SJCRH30 (cell line): ENCODE results near the gene SLC30A2. TPM values are rescaled to one million over a fixed set of nuclear protein-coding genes. Genes with fewer than 3 reads are reported as not detected.

Source experiments
- DNase-seq, 2 experiments: peaks; one replicate each; pipeline ENCODE4 v3.0.0-alpha.2; 2015 to 2020
- H3K27ac ChIP-seq: fragments of 250-450 bp; sonication (Bioruptor Pico); 2 replicates; pipeline ENCODE4 v1.5.1; 2020; ENCODE audit warnings: mild to moderate bottlenecking, moderate library complexity
- H3K27me3 ChIP-seq: fragments of 250-450 bp; sonication (Bioruptor Pico); 2 replicates; pipeline ENCODE4 v1.5.1; 2020; ENCODE audit warnings: mild to moderate bottlenecking, moderate library complexity
- H3K36me3 ChIP-seq: fragments of 250-450 bp; sonication (Bioruptor Pico); 2 replicates; pipeline ENCODE4 v1.5.1; 2020; ENCODE audit warnings: mild to moderate bottlenecking, moderate library complexity
- H3K4me1 ChIP-seq: fragments of 250-450 bp; sonication (Bioruptor Pico); 2 replicates; pipeline ENCODE4 v1.5.1; 2020; ENCODE audit warnings: mild to moderate bottlenecking, moderate library complexity
- H3K4me3 ChIP-seq: fragments of 250-450 bp; sonication (Bioruptor Pico); 2 replicates; pipeline ENCODE4 v1.5.1; 2020; ENCODE audit warnings: mild to moderate bottlenecking, moderate library complexity
- H3K9me3 ChIP-seq: fragments of 250-450 bp; sonication (Bioruptor Pico); replicated peaks from 2 replicates; pipeline ENCODE4 v1.5.1; 2020; ENCODE audit warnings: mild to moderate bottlenecking, moderate library complexity
- total RNA-seq: library from RNA; depleted of rRNA; stranded (reverse); fragments of >200 nt; shearing (Covaris generic); gene quantifications from 2 replicates; pipeline ENCODE4 v1.2.3, GENCODE V29; 2014; rRNA removed

SLC30A2 gene
- total RNA-seq, 1 experiment from 2014 or later, result 0.26 TPM

DNA sequence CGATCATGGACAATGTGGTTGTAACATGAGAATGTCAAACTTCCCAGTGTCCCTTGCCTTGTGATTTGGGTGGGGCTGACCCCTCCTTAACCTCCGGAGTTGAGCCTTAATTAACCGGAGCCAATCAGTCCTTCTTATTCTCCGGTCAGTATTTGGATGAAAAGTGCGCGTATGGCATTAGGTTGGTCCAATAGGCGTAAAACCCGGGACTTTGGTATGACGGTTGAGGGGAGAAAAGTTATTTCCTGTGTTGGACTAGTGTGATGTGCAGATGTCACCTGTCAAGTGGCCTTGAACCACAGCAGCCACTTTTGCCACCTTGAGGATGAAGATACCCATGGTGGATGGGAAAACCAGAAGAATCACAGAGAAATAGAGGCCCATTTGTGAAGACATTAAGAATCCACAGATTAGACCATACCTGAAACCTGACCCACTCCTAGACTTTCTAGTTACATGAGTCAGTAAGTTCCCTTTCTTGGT lies 53.2 kb downstream of the SLC30A2 start:
- H3K36me3 ChIP-seq, result no peaks in the 10 kb centered on the region
- H3K4me1 ChIP-seq, result peaks cover 39% of the 10 kb centered on the region
- no peak overlapping the region for H3K4me3 ChIP-seq
- no peaks in the 10 kb centered on the region for H3K27me3 ChIP-seq
- peak in 1 of 2 experiments; percentile 48 for DNase-seq
- H3K9me3 ChIP-seq, result no peaks in the 10 kb centered on the region
- H3K27ac ChIP-seq, result peak overlapping the region; percentile 8

DNA sequence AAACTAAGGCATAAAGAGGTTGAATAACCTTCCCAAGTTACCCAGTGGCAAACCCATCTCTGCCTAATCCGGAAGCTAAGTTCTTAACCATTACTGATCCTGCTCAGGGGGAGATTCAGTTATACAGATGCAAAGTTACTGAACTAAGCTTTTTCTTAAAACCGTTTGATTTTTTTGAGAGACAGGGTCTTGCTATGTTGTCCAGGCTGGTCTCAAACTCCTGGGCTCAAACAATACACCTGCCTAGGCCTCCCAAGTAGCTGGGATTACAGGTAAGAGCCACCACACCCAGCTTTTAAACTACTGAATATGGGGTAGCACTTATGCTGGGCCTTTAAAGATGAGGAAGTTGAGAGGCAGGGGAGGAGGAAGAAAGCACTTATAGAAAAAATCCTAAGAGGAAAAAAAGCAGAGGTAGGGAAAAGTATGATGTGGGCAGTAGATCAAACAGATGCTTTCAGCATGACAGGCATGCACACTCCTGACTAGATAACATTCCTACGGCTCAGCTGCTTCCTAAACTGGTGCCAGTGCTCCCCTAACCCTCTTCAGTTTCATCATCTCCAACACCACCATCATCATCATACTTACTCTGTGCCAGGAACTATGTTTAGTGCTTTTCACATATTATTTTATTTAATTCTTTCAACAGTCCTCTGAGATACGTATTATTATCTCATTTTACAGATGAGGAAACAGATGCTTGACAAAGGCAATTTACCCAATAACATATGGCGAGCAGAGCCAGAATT lies 53.8 kb downstream of the SLC30A2 start:
- Histone ChIP-seq H3K4me1 (peaks cover 37% of the 10 kb centered on the region), H3K27ac (peak overlapping the region; percentile 8), H3K27me3 (no peaks in the 10 kb centered on the region), H3K36me3 (no peaks in the 10 kb centered on the region), H3K9me3 (no peaks in the 10 kb centered on the region), H3K4me3 (no peak overlapping the region)
- peak in 1 of 2 experiments; percentile 28 for DNase-seq

DNA sequence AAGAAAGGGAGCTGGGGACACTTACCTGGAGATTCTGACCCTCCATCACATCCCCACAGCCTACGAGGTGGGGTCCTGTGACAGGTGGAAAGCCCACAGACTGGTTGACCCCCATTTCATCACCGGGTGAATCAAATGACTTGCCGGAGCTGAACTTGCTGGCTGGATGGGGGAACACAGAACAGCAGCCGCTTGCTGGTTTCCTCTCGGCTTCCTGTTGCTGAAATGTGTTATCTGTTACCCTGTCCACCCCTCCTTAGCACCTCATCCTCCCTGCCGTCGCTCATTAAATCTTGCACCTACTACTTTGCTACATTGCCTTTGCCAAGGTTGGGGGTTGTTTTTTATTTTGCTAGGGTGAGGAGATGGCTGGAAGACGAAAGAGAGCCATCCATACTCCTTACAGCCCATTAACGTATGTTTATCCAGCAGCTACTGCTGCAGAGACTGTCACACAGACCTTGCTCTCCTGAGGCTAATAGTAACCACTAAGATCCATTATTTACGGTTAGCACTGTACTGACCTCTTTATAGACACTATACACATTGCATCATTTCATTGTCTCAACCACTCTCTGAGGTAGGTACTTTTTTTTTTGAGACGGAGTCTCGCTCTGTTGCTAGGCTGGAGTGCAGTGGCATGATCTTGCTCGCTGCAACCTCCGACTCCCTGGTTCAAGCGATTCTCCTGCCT lies 55.1 kb downstream of the SLC30A2 start:
- Histone ChIP-seq H3K4me1 (peaks cover 31% of the 10 kb centered on the region), H3K36me3 (no peaks in the 10 kb centered on the region), H3K9me3 (no peaks in the 10 kb centered on the region), H3K27ac (0 out of 2 replicates have a peak overlapping the region, but pooled peaks have one; percentile 15), H3K4me3 (no peak overlapping the region), H3K27me3 (no peaks in the 10 kb centered on the region)
- DNase-seq, result peak in 1 of 2 experiments; percentile 44

DNA sequence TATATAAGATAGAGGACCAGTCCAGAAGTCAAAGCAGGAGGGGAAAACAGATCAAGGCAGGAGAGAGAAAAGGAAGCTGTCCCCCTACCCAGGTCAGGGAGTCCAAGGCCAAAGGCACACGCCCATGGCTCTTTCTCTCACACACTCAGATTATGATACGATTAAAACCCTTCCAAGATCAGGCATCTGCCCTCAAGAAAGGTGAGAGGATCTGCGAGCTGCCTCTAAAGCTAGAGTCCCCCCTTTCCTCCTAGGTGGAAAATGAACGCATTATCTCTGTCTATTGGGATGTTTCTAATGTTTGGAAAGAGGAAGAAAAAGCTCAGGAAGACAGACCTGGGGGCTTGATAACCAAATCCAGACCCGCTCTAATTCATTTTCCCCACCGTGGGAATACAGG lies 55.7 kb downstream of the SLC30A2 start:
- Histone ChIP-seq H3K36me3 (no peaks in the 10 kb centered on the region), H3K27ac (no peak overlapping the region), H3K4me3 (no peak overlapping the region)

DNA sequence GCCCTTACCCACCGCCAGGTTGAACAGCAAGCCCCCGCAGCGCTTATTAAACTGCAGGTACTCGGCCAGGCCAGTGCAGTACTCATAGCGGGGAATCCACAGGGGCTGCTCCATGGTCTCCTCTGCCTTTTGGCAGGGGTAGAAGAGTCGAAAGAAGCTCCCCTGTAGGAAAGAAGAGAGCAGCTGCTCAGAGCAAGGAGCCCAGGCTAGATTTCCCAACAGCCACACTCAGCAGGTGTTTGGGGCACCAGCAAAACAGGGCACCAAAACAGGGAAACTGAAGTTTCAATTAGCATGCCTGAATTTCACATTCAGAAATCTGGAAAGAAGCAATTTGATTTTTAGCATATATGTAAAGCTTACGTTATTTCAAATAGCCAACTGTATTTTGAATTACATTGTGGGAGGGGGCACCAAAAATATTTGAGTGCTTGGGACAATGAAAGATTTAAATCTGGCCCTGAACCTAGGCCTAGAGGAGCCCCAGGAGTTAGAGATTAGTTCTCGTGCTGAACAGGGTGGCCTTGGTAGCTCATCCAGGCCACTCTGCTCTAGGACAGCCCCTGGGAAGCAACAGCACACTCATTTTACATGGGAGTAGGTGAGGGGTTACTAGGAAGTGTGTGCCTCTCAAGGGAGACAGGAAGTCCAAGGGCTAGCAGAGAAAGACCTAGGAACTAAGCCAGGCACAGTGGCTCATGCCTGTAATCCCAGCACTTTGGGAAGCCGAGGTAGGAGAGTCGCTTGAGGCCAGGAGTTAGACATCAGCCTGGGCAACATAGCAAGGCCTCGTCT lies 56.3 kb downstream of the SLC30A2 start:
- Histone ChIP-seq H3K4me3 (no peak overlapping the region), H3K9me3 (no peaks in the 10 kb centered on the region), H3K27me3 (no peaks in the 10 kb centered on the region), H3K27ac (no peak overlapping the region), H3K4me1 (peaks cover 31% of the 10 kb centered on the region), H3K36me3 (no peaks in the 10 kb centered on the region)
- peak in 1 of 2 experiments; percentile 58 for DNase-seq

More for the DNA sequence above, 55.7 kb downstream of the SLC30A2 start:
- no peak for DNase-seq
- Histone ChIP-seq H3K4me1 (peaks cover 31% of the 10 kb centered on the region), H3K27me3 (no peaks in the 10 kb centered on the region), H3K9me3 (no peaks in the 10 kb centered on the region)

DNA sequence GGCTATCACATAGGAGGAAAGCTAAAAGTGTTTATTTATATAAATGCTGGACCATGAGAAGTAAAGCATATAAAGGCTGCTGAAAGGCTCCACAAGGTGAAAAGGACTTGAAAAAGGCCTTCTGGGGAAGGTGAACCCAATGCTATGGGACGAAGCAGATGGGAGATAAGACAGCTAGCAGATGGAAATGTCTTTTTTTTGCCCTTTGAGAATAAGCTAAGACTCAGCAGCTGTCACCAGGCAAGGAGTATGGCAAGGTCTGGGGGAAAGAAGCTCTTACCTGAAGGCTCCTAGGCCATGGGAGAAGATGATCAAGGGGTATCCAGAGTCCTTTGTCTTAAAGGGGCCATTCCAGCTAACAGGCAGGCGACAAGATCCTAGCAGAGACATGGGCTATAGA lies 58.0 kb downstream of the SLC30A2 start:
- Histone ChIP-seq H3K4me1 (peaks cover 22% of the 10 kb centered on the region), H3K27ac (no peak overlapping the region), H3K36me3 (no peaks in the 10 kb centered on the region), H3K27me3 (no peaks in the 10 kb centered on the region), H3K9me3 (no peaks in the 10 kb centered on the region), H3K4me3 (no peak overlapping the region)
- DNase-seq, result no peak

Other genes starting within 250 kb of the SLC30A2 start
- 63.1 and 64.3 TPM in 2 replicates for gene SELENON, start 245.9 kb downstream of the SLC30A2 start, total RNA-seq
- 47.9 and 49.9 TPM in 2 replicates for gene MTFR1L, start 226.2 kb downstream of the SLC30A2 start, total RNA-seq
- 28.9 and 34.3 TPM in 2 replicates for gene AUNIP, start 186.7 kb downstream of the SLC30A2 start, total RNA-seq
- 2.1 and 2.4 TPM in 2 replicates for gene PAQR7, start 170.4 kb downstream of the SLC30A2 start, total RNA-seq
- 1,028 and 1,091 TPM in 2 replicates for gene STMN1, start 139.7 kb downstream of the SLC30A2 start, total RNA-seq
- gene PAFAH2, start 48.1 kb downstream of the SLC30A2 start, total RNA-seq, result 3.8 and 4.0 TPM in 2 replicates
- gene EXTL1, start 24.3 kb downstream of the SLC30A2 start, total RNA-seq, result 32.7 and 38.7 TPM in 2 replicates
- not detected in 2 replicates for gene TRIM63, start 21.5 kb upstream of the SLC30A2 start, total RNA-seq
- 8.1 and 8.7 TPM in 2 replicates for gene PDIK1L, start 65.7 kb upstream of the SLC30A2 start, total RNA-seq
- gene FAM110D, start 113.0 kb upstream of the SLC30A2 start, total RNA-seq, result 0.10 and 0.18 TPM in 2 replicates
- gene C1orf232, start 122.8 kb upstream of the SLC30A2 start, total RNA-seq, result 0.18 TPM in 1 of 2 replicates, not detected in the other
- 27.4 and 38.8 TPM in 2 replicates for gene ZNF593, start 123.8 kb upstream of the SLC30A2 start, total RNA-seq
- not detected in 2 replicates for gene ZNF593OS, start 125.7 kb upstream of the SLC30A2 start, total RNA-seq
- gene CNKSR1, start 131.4 kb upstream of the SLC30A2 start, total RNA-seq, result 1.2 and 2.6 TPM in 2 replicates
- gene CATSPER4, start 144.5 kb upstream of the SLC30A2 start, total RNA-seq, result not detected in 2 replicates
- gene CEP85, start 188.1 kb upstream of the SLC30A2 start, total RNA-seq, result 34.8 and 39.1 TPM in 2 replicates
- gene SH3BGRL3, start 234.0 kb upstream of the SLC30A2 start, total RNA-seq, result 41.5 and 43.4 TPM in 2 replicates